CD4-positive, alpha-beta T cell treated with Interferon gamma for 1 hour (primary cell): ENCODE measurements around the gene IL10RA.
"Not testable (repeated sequence)": the region's sequence is repeated elsewhere in the genome, so short reads cannot be mapped to it uniquely, and the experiment has no call there.

Experiments used
- DNase-seq: peaks from one replicate; pipeline ENCODE4 v3.0.0-alpha.2; 2020

IL10RA gene

DNA sequence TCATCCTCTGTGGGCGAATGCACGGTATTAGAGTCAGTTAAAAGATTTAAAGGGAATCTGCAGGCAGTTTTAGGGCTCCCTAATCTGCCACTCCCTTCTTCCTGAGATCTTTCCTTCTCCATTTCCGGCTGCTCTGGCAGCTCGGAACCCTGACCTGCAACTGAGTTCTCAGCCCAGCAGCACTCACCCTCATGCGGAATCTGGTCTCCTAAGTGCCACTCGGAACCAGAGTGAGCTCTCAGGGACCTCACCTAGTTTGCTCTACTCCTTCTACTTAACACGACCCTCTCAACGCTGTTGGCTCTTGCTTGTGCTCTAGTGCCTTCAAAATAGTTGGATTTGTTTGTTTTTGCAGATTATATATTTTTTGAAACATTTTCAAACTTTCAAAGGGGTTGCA, 19.3 kb upstream of the IL10RA start:
- DNase-seq: no peak

DNA sequence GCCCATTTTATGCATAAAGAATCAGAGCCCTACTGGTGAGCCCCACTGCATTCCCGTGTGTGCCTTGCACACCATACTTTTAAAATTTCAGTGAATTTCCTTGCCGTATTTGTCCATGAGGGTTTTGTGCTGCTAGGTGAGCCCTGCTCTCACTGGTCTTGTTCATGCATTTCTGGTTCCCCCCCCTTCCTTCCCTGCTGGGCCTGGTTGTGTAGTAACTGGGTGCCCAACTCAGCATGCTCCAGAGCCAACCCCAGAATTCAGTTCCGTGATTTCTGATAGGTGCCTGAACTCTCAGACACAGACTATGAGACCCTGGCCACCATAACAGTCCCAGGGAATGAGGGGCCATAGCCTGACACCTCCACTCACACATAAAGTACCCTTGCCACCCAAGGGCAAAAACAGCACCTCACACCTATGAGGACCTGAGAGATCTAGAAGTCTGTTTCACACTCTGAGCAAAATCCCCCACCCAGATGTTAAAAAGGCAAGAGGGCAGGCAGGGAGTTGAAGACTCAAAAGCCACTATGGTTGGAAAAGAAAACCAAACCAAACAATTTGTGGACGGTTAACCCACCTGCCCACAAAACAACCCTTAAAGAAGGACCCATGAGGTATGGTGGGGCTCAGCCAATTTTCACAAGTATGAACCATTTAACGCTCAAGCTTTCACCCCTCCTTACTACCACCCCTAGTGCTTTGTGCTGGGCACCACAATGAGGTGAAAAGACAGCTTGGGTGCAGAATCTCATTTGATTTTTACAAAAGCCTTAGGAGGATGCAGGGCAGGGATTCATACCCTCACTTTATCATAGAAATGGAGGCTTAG, 16.8 kb upstream of the IL10RA start:
- DNase-seq: no peak

DNA sequence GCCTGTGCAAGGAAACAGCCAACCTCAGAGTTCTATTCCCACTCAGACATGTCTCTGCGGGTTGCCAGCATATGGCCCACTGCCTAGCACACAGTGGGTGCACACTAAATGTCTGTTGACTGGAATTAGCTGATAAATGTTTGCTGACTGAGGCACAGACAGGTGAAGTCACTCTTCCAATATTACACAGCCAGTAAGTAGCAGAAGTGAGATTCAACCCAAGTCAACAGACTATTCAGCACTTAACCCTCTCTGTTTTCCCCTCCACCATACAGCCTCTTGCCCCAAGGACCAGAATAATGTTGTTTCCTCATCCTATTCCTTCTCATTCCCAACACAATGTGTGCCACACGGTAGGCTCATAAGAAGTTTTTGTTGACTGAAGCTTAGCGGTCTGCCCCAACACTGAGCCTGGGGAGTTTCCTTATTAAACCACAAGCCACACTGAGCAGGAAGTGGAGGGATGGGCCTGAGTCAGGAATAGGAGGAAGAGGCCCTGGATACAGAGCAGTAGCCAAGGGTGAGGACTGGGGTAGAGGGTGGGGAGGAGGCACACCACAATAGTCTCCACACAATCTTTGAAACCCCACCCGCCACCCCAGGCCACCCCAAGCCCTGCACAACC, 15.7 kb upstream of the IL10RA start:
- DNase-seq: peak; percentile 58

DNA sequence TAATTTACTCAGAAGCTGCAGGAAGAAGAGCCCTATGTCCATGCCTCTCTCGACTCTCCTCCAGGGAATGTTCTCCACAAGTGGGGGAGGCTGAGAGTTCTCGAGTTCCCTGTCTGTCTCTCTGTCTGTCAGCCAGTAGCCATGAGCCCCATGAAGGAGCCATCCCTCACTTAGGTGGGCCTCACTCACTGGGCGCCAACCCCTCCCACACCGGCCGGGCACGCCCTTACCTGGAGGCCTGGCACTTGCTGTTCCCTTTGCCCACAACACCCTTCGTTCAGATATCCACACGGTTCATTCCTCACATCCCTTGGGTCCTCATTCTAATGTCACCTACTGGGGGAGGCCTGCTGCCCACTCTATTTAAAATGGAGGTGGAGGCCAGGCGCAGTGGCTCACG, 14.2 kb upstream of the IL10RA start:
- no peak for DNase-seq

DNA sequence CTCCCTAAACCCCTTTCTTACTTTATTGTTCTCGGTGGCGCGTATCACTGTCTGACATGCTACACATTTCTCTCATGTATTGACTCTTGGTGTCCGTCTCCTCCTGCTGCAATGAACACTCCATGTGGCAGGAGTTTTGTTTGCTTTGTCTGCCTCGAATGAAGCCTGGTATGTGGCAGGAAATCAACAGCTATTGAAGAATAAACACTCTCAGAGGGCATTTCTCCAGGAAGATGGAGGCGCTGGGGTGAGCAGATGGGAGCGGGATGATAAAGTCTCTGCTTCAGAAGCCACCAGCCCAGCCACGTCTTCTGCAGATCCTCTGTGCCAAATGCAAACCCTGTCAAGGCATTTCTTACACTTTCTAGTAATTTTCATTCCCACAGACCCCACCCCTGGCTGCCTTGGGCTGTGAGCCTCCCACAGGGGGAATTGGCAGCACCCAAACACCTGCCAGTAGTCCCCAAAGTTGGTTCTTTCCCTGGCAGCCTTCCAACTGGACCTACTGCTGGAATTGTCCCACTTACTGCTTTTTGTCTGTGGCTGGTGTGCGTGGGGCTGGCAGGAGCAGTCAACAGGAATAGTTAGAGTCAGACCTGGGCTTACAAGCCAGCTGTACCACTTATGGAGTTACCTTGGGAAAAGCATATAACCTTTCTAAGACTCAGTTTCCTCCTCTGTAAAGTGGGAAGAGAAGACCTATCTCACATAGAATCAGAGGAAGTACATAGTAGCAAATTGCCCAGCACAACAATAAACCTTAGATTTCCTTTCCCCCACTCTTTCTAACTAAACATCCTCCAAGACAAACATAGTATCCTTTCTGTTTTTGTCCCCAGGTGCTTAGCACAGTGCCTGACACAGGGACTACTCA, 13.3 kb upstream of the IL10RA start:
- DNase-seq: no peak

DNA sequence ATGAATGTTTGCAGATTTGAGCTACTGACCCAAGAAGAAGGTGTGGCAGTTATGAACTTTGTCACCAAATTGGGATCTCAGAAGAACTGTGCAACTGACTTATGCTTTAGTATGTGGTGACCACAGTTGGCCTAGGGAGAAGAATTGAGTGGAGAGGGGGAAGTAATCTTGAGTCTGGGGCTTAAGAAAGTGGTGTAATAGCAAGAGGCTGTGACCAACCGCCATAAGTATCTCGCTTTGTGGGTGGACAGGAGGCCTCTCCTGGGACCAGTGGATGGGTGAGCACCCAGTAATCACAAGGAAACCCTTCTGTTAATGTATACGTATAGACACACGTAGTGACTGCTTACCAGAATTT, 12.7 kb upstream of the IL10RA start:
- DNase-seq: no peak

DNA sequence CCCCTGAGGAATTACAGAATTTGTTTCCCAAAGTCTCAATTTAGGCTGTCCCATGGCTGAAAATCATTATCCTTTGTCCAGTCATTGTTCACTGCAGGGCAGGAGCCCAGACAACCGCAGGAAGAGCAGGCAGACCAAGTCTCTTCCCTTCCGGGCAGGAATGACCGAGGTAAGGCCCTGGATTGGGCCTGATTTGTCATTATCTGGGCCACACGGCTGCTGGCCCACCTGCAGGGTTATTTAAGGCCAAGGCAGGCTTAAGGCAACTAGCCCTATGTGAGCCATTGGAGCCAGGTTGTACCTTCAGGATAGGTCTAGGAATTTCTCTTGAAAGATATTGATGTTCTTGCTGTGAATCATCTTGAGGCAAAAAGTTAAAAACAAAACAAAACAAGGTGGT, 9.7 kb upstream of the IL10RA start:
- no peak for DNase-seq

DNA sequence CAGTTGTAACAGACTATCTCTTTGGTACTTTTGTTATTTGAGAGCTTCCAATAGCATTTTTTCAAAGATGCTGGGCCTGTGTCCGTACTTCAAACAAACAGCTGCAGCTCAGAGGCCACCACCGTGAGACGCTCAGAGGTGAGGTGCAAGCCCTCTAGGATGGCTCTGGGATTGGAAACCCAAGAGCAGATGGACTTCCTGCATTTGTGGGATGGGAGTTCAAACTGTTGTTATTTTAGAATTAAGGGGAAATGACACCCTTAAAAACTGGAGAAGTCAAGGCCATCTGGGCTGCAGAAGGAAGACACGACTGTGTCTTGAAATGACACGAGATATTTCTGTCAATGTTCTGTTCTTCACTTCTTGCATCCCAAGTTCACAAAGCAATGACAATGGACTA, 9.2 kb upstream of the IL10RA start:
- no peak for DNase-seq

DNA sequence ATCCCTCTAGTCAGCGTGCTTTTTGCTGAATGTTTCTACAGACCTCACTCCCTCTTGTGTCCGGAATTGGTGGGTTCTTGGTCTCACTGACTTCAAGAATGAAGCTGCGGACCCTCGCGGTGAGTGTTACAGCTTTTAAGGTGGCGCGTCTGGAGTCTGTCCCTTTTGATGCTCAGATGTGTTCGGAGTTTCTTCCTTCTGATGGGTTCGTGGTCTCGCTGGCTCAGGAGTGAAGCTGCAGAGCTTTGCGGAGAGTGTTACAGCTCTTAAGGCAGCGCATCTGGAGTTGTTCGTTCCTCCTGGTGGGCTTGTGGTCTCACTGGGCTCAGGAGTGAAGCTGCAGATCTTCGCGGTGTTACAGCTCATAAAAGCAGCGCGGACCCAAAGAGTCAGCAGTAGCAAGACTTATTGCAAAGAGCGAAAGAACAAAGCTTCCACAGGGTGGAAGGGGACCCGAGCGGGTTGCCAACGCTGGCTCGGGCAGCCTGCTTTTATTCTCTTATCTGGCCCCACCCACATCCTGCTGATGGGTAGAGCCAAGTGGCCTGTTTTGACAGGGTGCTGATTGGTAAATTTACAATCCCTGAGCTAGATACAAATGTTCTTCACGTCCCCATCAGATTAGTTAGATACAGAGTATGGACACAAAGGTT, 8.5 kb upstream of the IL10RA start:
- DNase-seq: not testable (repeated sequence)

DNA sequence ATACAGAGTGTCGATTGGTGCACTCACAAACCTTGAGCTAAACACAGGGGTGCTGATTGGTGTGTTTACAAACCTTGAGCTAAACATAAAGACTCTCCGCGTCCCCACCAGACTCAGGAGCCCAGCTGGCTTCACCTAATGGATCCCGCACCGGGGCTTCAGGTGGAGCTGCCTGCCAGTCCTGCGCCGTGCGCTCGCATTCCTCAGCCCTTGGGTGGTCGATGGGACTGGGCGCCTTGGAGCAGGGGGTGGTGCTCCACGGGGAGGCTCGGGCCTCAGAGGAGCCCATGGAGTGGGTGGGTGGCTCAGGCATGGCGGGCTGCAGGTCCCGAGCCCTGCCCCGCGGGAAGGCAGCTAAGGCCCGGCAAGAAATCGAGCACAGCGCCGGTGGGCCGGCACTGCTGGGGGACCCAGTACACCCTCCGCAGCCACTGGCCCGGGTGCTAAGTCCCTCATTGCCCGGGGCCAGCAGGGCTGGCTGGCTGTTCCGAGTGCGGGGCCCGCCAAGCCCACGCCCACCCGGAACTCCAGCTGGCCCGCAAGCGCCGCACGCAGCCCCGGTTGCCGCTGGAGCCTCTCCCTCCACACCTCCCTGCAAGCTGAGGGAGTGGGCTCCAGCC, 7.8 kb upstream of the IL10RA start:
- DNase-seq: not testable (repeated sequence)

DNA sequence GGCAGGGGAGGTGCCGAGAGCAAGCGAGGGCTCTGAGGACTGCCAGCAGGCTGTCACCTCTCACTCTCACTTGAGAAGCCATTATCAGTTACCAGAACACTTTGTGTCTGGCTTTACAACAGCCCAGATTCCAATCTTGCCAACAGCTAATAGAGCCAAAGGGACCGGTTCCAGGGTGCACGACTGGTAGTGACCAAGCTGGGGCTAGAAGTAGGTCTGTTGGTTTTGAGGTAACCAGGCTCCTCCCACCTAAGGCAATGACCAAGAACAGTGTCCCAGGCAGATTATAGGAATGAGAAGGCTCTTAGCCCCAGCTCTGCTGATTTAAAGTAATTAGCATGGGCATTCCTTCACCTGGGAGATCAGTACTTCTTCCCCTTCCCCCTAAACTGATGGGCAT, 7.2 kb upstream of the IL10RA start:
- no peak for DNase-seq

DNA sequence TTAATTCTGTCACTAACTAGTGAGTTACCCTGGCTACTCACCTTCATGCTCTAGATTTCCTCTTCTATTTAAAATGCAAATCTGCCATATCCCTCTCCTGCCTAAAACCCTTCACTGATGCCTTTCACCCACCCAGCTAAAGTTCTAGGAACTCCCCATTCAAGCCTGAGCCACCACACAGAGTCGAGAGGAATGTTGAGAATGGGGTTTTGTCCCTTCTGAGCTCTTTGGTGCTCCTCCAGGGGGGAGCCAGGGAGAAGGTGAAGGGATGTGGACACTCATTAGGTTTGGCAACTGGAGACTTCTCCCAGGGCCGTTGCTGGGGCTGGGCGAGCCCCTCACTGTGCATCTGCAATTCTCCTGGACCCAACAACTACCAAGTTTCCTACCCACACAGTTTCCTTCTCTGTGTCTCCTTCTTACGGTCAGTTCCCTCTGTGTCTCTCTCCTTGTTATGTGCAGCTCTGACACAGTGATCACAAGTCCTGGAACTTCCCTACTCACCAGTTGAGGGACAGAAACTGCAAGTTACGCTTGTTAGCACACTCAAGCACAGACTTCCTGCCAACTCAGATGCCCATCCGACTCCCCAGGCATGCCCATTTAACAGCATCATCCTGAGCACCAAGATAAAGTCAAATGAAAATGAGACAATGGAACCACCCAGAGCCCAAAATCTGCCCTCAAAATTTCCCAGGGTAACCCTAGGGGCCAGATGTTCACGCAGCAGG, 6.5 kb upstream of the IL10RA start:
- peak; percentile 59 for DNase-seq

DNA sequence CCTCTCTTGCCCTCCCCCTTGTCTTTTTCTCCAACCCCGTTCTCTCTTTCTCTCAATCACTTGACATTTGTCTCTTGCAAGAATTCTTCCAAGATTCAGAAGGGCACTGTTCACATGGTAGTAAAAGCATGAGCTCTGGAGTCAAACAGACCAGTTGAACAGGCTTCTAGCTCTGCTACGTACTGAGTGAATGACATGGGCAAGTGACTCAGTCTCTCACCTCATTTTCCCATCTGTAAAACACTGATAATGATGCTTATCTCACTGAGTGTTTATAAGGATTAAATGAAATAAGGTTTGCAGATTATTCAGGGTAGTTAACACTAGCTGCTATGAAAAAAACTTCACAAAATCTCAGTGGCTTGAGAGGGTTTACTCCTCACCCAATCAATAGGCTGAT, 5.9 kb upstream of the IL10RA start:
- no peak for DNase-seq

DNA sequence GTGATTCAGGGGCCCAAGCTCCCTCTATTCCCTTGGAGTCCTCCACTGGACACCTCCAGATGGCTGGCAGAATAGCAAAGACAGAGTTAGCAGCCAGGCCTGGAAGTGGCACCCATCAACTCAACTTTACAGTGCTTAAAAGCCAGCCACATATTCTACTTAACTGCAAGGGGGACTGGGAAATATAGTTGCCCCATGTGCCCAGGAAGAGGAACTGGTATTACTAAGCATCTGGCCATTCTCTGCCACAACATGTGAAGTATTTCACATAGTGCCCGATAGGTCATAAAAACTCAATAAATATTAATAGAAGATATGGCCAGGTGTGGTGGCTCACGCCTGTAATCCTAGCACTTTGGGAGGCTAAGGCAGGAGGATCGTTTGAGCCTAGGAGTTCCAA, 5.5 kb upstream of the IL10RA start:
- DNase-seq: no peak

DNA sequence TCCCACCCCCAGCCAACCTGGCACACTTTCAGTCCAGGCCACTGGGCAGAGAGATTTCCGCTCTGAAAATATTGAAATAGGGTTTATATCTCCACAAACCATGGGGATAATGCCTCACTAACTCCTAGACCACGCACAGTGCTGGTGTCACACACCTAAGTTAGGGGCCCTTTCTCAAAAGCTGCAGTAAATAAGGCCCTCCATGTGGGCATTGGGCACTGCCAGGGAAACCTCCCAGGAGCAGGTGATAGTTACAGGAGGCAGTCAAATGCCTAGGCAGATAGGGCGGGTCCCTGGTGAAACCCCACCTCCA, 3.1 kb upstream of the IL10RA start:
- DNase-seq: no peak

DNA sequence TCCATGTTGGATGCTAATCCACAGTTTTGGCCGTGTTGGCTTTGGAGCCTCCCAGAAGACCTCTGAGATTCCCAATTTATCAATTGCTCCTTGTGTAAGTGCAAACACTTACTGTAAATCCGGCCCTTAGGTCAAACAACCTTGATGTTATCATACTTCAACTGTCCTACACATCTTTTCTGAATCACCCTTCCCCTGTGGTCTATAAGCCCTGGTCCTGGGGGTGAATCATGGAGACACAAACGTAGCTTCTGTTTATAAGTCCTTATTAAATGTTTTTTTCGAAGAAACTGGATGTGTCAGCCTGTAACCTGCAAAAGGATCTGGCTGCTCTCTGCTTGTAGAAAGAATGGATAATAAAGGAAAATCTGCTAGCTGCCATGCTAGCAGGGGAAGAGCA, 1.7 kb upstream of the IL10RA start:
- DNase-seq: no peak

DNA sequence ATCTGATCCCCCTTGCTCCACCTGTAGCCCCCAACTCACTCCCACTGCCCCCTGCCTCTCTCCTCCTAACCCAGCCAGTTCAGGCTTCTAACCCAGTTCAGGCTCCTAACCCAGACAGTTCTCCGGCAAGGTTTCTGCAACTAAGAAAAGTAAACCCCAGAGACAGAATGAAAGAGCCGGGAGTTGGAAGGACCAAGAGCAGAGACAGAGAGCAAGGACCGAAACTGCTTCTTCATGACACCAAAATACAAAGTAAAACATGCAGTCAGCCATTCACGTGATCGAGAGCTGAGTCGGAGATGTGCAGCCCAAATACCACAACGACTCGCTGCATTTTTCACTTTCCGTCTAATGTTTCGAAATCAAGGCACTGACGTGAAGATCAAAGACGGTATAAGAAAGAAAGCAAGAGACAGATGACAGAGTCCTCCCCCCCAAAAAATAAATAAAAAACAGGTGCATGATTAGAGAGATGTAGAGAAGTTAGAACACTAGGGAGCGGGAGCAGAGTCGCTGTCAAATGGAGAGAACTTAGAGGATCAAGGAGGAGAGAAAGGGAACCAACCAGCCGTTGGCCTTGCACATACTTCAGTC, 884 bp downstream of the IL10RA start:
- peak; percentile 61 for DNase-seq

DNA sequence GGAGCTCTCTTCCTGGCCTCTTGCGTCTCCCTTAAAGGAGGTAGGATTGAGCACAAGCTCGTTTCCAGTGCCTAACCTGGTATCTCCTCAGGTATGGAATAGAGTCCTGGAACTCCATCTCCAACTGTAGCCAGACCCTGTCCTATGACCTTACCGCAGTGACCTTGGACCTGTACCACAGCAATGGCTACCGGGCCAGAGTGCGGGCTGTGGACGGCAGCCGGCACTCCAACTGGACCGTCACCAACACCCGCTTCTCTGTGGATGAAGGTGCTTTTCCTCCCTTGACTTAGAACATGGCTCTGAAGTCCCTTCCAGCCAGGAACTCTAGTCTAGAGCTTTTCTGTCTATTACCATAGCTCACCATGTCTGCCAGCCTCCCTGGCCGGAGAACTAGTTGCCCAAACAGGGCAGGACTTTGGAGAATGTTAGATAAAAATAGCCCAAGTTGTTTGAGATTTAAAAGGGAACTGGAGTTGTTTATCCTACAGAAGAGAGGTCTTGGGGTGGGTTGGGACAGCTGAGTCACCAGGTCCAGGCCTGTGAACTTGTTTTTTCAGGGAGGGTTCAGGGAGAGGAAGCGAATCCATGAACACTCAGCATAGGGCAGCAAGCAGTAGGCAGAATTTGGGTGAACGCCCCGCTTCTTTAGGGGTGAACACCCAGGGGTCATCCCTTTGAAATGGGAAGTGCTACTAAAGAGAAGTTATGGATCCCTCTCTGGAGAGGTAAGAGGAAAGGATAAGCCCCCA, 3.3 kb downstream of the IL10RA start:
- DNase-seq: peak; percentile 54

DNA sequence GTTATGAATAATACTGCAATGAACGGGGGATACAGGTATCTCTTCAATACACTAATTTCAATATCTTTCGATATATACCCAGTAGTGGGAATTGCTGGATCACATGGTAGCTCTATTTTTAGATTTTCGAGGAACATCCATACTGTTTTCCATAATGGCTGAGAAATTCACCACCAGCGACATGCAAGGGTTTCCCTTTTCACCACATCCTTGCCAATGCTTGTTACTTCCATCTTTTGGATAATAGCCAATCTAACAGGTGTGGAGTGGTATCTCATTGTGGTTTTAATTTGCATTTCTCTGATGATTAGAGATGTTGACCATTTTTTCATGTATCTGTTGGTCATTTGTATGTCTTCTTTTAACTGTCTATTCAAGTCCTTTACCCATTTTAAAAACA, 5.9 kb downstream of the IL10RA start:
- no peak for DNase-seq

DNA sequence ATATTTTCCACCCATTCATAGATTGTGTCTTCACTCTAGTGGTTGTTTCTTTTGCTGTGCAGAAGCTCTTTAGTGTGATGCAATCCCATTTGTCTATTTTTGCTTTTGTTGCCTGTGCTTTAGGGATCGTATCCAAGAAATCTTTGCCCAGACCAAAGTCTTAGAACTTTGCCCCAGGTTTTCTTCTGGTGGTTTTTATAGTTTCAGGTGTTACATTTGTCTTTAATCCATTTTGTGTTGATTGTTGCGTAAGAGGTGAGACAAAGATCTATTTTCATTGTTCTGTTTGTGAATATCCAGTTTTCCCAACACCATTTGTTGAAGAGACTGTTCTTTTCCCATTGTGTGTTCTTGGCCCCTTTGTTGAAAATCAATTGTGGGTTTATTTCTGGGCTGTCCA, 6.4 kb downstream of the IL10RA start:
- DNase-seq: no peak
